Measurements from ENCODE around the gene ITPRIPL1. TPM values are rescaled to one million over a fixed set of nuclear protein-coding genes. Genes with fewer than 3 reads are reported as not detected.

The ITPRIPL1 gene
- total and polyA plus RNA-seq, 2 of the 8 experiments (the other 6 are each of a cell fraction or from before 2014, with no cell fraction given), result 10.6 to 16.1 TPM

DNA sequence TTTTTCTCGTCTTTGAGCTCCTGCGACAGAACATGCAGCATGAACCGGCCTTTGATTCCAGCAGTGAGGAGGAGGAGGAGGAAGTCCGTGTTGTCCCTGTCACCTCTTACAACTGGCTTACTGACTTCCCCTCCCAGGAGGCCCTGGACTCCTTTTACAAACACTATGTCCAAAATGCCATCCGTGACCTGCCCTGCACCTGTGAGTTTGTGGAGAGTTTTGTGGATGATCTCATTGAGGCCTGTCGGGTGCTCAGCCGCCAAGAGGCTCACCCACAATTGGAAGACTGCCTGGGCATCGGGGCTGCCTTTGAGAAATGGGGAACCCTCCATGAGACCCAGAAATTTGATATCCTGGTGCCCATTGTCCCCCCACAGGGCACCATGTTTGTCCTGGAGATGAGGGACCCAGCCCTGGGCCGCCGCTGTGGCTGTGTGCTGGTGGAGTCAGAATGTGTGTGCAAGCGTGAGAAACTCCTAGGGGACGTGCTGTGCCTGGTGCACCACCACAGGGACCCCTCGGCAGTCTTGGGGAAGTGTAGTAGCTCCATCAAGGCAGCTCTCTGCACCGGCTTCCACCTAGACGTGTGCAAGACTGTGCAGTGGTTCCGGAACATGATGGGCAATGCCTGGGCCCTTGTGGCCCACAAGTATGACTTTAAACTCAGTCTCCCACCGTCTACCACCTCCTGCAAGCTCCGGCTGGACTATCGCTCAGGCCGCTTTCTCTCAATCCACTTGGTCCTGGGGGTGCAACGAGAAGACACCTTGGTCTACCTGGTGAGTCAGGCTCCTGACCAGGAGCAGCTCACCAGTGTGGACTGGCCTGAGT is 2.1 kb downstream of the ITPRIPL1 start (continued):
- TF ChIP-seq KDM4A (IDR thresholded peaks at IDR 0.05; ENCODE audit: low read depth, low read length, severe bottlenecking) (no peak), CHD2 (IDR thresholded peaks at IDR 0.05; ENCODE audit: low read length) (no peak), MAFK (IDR thresholded peaks at IDR 0.05; ENCODE audit: low read depth, low read length) (no peak), SIN3A (conservative IDR thresholded peaks at IDR 0.05 in 1 of 2, IDR thresholded peaks at IDR 0.05 in 1 of 2; ENCODE audit: low read depth in 1 of 2, low read length in 2 of 2) (no peak), KDM1A (IDR thresholded peaks at IDR 0.05; ENCODE audit: borderline replicate concordance, low read length) (no peak), PHF8 (conservative IDR thresholded peaks at IDR 0.05; ENCODE audit: low read depth, low read length) (no peak), SUZ12 (IDR thresholded peaks at IDR 0.05; ENCODE audit: low read length) (no peak), CBX8 (IDR thresholded peaks at IDR 0.05; ENCODE audit: borderline replicate concordance, low read depth, low read length) (no peak)
- TF ChIP-seq, protein P1, sequence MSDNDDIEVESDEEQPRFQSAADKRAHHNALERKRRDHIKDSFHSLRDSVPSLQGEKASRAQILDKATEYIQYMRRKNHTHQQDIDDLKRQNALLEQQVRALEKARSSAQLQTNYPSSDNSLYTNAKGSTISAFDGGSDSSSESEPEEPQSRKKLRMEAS (IDR thresholded peaks at IDR 0.05), result no peak

Measured in H1 (cell line).